ENCODE data around the gene ZNF780A.

- TF ChIP-seq RAD21 (IDR thresholded peaks at IDR 0.05; ENCODE audit: low read depth) (no peak), YY1 (IDR thresholded peaks at IDR 0.05; ENCODE audit: low read depth) (no peak), TCF12 (IDR thresholded peaks at IDR 0.05; ENCODE audit: low read depth) (no peak), EP300 (IDR thresholded peaks at IDR 0.05; ENCODE audit: borderline replicate concordance) (no peak), REST (IDR thresholded peaks at IDR 0.05; ENCODE audit: low read depth) (no peak), CEBPB (IDR thresholded peaks at IDR 0.05) (no peak), MAX (IDR thresholded peaks at IDR 0.05) (no peak), NFIC (IDR thresholded peaks at IDR 0.05) (no peak), USF1 (IDR thresholded peaks at IDR 0.05) (no peak)
These were observed 2.7 kb upstream of the ZNF780A start for GRCh38 chr19:40093416-40093815.
